CD4-positive, alpha-beta memory T cell (primary cell): ENCODE data around the gene CASKIN2. TPM values are rescaled to one million over a fixed set of nuclear protein-coding genes. Genes with fewer than 3 reads are reported as not detected.

Experiments
- CTCF ChIA-PET: fragments of 350-600 bp; sonication (Branson Sonifier 250); formaldehyde crosslinking; loops from one replicate; lab custom pipeline; 2021; ENCODE audit warnings: inconsistent platforms; ENCODE audit not compliant: partially characterized antibody; lab: Charles Lee
- POLR2A ChIA-PET: fragments of 350-600 bp; sonication (Branson Sonifier 250); formaldehyde crosslinking; loops from one replicate; lab custom pipeline; 2021; ENCODE audit not compliant: partially characterized antibody; lab: Charles Lee
- DNase-seq, 5 donors: peaks; one replicate each; pipeline versions ENCODE4 v3.0.0 to v3.0.0-alpha.2; 2020 to 2022; ENCODE audit warnings: mixed read lengths in 1 of 5
- H3K27ac ChIP-seq: one replicate; pipeline ENCODE4 v1.7.0; 2013; ENCODE audit warnings: low read depth, low read length
- H3K27me3 ChIP-seq: 2 replicates; pipeline ENCODE4 v1.7.0; 2013; ENCODE audit warnings: mild to moderate bottlenecking, low read length, moderate library complexity; ENCODE audit not compliant: insufficient read depth
- H3K36me3 ChIP-seq: 2 replicates; pipeline ENCODE4 v1.7.0; 2013; ENCODE audit warnings: mild to moderate bottlenecking, low read length, moderate library complexity; ENCODE audit not compliant: insufficient read depth
- H3K4me1 ChIP-seq: 2 replicates; pipeline ENCODE4 v1.7.0; 2013; ENCODE audit warnings: mild to moderate bottlenecking, low read length, moderate library complexity; ENCODE audit not compliant: insufficient read depth
- H3K4me3 ChIP-seq, 2 donors: one replicate each; pipeline ENCODE4 v1.7.0; 2013; ENCODE audit warnings: low read length in 2 of 2, mild to moderate bottlenecking in 1 of 2
- H3K9me3 ChIP-seq, 2 donors: one replicate each; pipeline ENCODE4 v1.7.0; 2013; ENCODE audit warnings: low read length in 2 of 2, control low read depth in 1 of 2; ENCODE audit not compliant: control insufficient read depth in 1 of 2
- H3K27ac Mint-ChIP-seq, 7 donors: one replicate each; pipeline ENCODE4 v1.8.0; 2020 to 2021; ENCODE audit warnings: mixed read lengths in 7 of 7, mild to moderate bottlenecking in 6 of 7, inconsistent platforms in 3 of 7, moderate library complexity in 3 of 7
- H3K27me3 Mint-ChIP-seq, 2 donors: one replicate each; pipeline ENCODE4 v1.8.0; 2020 to 2021; ENCODE audit warnings: mixed read lengths in 2 of 2
- H3K36me3 Mint-ChIP-seq, 2 donors: one replicate each; pipeline ENCODE4 v1.8.0; 2020 to 2021; ENCODE audit warnings: mixed read lengths in 2 of 2, inconsistent platforms in 1 of 2, mild to moderate bottlenecking in 1 of 2
- H3K4me1 Mint-ChIP-seq, 4 donors: one replicate each; pipeline ENCODE4 v1.8.0; 2020 to 2021; ENCODE audit warnings: mixed read lengths in 4 of 4, mild to moderate bottlenecking in 1 of 4
- H3K4me3 Mint-ChIP-seq, 8 donors: one replicate each; pipeline ENCODE4 v1.8.0; 2020 to 2021; ENCODE audit warnings: mixed read lengths in 8 of 8, mild to moderate bottlenecking in 7 of 8, moderate library complexity in 6 of 8, inconsistent platforms in 3 of 8
- H3K9me3 Mint-ChIP-seq, 8 donors: one replicate each; pipeline ENCODE4 v1.8.0; 2020 to 2021; ENCODE audit warnings: mixed read lengths in 8 of 8, mild to moderate bottlenecking in 5 of 8, inconsistent platforms in 3 of 8, moderate library complexity in 1 of 8
- intact Hi-C: fragments of 100-400 bp; cut with micrococcal nuclease; formaldehyde crosslinking; loops from one replicate; pipeline ENCODE4 v1.15.1; 2023
- polyA plus RNA-seq, 2 donors: library from polyadenylated mRNA; unstranded; fragments of 300-500 nt; fragmentation: Illumina TruSeq; gene quantifications; one replicate each; pipeline ENCODE4 v1.2.3, GENCODE V29; 2021
- total RNA-seq, 2 experiments: library from RNA; stranded (reverse); gene quantifications; one replicate each; pipeline ENCODE4 v1.2.3, GENCODE V29; 2021

CASKIN2 gene
- total RNA-seq (under 1 TPM; 0.32 to 0.53 TPM), polyA plus RNA-seq (not detected)

GRCh38 chr17:75515496-75516254 is at the start of gene CASKIN2:
Gene CASKIN2, minus strand, starts transcription at chr17:75515537. Its CDS starts 1,733 bp downstream, at chr17:75513804.
- peaks cover 4% of the 10 kb centered on the region for H3K36me3 ChIP-seq
- H3K36me3 Mint-ChIP-seq, result peaks cover 10 to 16% of the 10 kb centered on the region in 2 donors
- peak within 1 kb of the TSS; percentile 69 to 74 for H3K4me3 ChIP-seq
- no peaks in the 10 kb centered on the region for H3K9me3 ChIP-seq
- H3K4me1 ChIP-seq, result peaks cover 29% of the 10 kb centered on the region
- H3K4me3 Mint-ChIP-seq, result peak within 1 kb of the TSS; percentile 70 to 84 (median 80)
- H3K27me3 Mint-ChIP-seq, result no peaks in the 10 kb centered on the region
- no peaks in the 10 kb centered on the region for H3K9me3 Mint-ChIP-seq
- H3K27me3 ChIP-seq, result no peaks in the 10 kb centered on the region
- peaks cover 16 to 31% (median 19%) of the 10 kb centered on the region in 4 donors for H3K4me1 Mint-ChIP-seq
- H3K27ac Mint-ChIP-seq, result peak within 1 kb of the TSS in 6 of 7 donors; percentile 19 to 75 (median 52)
- H3K27ac ChIP-seq, result no peak within 1 kb of the TSS
- CTCF ChIA-PET, result interaction anchor here (0.8 to 3.3 kb wide), 14 partner anchors 10 to 237 kb away, joined by 3 to 24 read pairs (median 6); partner anchors contain the start of genes GRB2, LLGL2, SLC25A19 and TMEM94
- POLR2A ChIA-PET, result interaction anchor here (0.5 to 2.2 kb wide), 25 partner anchors 10 to 503 kb away, joined by 3 to 72 read pairs (median 5); partner anchors contain the start of genes GALK1, GGA3, GRB2 and LLGL2
- DNase-seq, result peak; percentile 68 to 74 (median 70)
- intact Hi-C loops, result loop anchor here (1.0 to 5.0 kb wide), 6 partner anchors 10 to 333 kb away; partner anchors contain the start of genes GRB2, LLGL2, SLC25A19 and SUMO2

GRCh38 chr17:75565066-75565465 is 49.7 kb upstream of the CASKIN2 start:
- CTCF ChIA-PET, result no interaction called here
- peaks cover 15% of the 10 kb centered on the region for H3K36me3 ChIP-seq

GRCh38 chr17:75564195-75564594 is 48.9 kb upstream of the CASKIN2 start:
- H3K27me3 Mint-ChIP-seq, result no peaks in the 10 kb centered on the region
- no peak overlapping the region for H3K4me3 ChIP-seq
- POLR2A ChIA-PET, result no interaction called here

More at GRCh38 chr17:75565066-75565465, 49.7 kb upstream of the CASKIN2 start:
- no peak overlapping the region for H3K27ac Mint-ChIP-seq
- H3K4me3 Mint-ChIP-seq, result no peak overlapping the region
- no peaks in the 10 kb centered on the region for H3K9me3 ChIP-seq
- no peaks in the 10 kb centered on the region for H3K4me1 ChIP-seq
- H3K4me1 Mint-ChIP-seq, result no peaks in the 10 kb centered on the region
- peaks cover 13 to 24% of the 10 kb centered on the region in 2 donors for H3K36me3 Mint-ChIP-seq
- DNase-seq, result no peak
- POLR2A ChIA-PET, result no interaction called here
- H3K27me3 Mint-ChIP-seq, result no peaks in the 10 kb centered on the region
- H3K4me3 ChIP-seq, result no peak overlapping the region
- no peaks in the 10 kb centered on the region for H3K9me3 Mint-ChIP-seq
- no peak overlapping the region for H3K27ac ChIP-seq
- no peaks in the 10 kb centered on the region for H3K27me3 ChIP-seq
- intact Hi-C loops, result no loop called here

GRCh38 chr17:75563063-75563758 is 47.9 kb upstream of the CASKIN2 start:
- no peak overlapping the region for H3K4me3 ChIP-seq
- H3K27ac ChIP-seq, result no peak overlapping the region
- intact Hi-C loops, result no loop called here
- no peaks in the 10 kb centered on the region for H3K27me3 ChIP-seq
- H3K9me3 ChIP-seq, result no peaks in the 10 kb centered on the region
- Mint-ChIP-seq H3K27ac (no peak overlapping the region), H3K27me3 (no peaks in the 10 kb centered on the region), H3K4me3 (no peak overlapping the region), H3K9me3 (peaks cover 0 to 2% (median 0%) of the 10 kb centered on the region in 8 donors), H3K36me3 (peaks cover 13 to 32% of the 10 kb centered on the region in 2 donors), H3K4me1 (no peaks in the 10 kb centered on the region)
- CTCF ChIA-PET, result no interaction called here
- DNase-seq, result no peak
- no peaks in the 10 kb centered on the region for H3K4me1 ChIP-seq
- H3K36me3 ChIP-seq, result peaks cover 15% of the 10 kb centered on the region
- POLR2A ChIA-PET, result no interaction called here

More at GRCh38 chr17:75564195-75564594, 48.9 kb upstream of the CASKIN2 start:
- intact Hi-C loops, result no loop called here
- DNase-seq, result no peak
- Mint-ChIP-seq H3K4me1 (no peaks in the 10 kb centered on the region), H3K36me3 (peaks cover 13 to 31% of the 10 kb centered on the region in 2 donors), H3K9me3 (peaks cover 0 to 2% (median 0%) of the 10 kb centered on the region in 8 donors), H3K27ac (no peak overlapping the region), H3K4me3 (no peak overlapping the region)
- H3K27ac ChIP-seq, result no peak overlapping the region
- CTCF ChIA-PET, result no interaction called here
- peaks cover 15% of the 10 kb centered on the region for H3K36me3 ChIP-seq
- H3K9me3 ChIP-seq, result no peaks in the 10 kb centered on the region
- H3K4me1 ChIP-seq, result no peaks in the 10 kb centered on the region
- no peaks in the 10 kb centered on the region for H3K27me3 ChIP-seq

GRCh38 chr17:75561927-75562603 is 46.7 kb upstream of the CASKIN2 start:
- intact Hi-C loops, result no loop called here
- DNase-seq, result peak in 1 of 5 donors; percentile 4
- Histone ChIP-seq H3K27me3 (no peaks in the 10 kb centered on the region), H3K4me3 (no peak overlapping the region), H3K4me1 (no peaks in the 10 kb centered on the region), H3K9me3 (no peaks in the 10 kb centered on the region), H3K27ac (no peak overlapping the region), H3K36me3 (peaks cover 15% of the 10 kb centered on the region)
- POLR2A ChIA-PET, result no interaction called here
- Mint-ChIP-seq H3K4me3 (no peak overlapping the region), H3K4me1 (no peaks in the 10 kb centered on the region), H3K36me3 (peaks cover 13 to 32% of the 10 kb centered on the region in 2 donors), H3K27ac (no peak overlapping the region), H3K27me3 (no peaks in the 10 kb centered on the region), H3K9me3 (peaks cover 0 to 2% (median 0%) of the 10 kb centered on the region in 8 donors)
- CTCF ChIA-PET, result no interaction called here

GRCh38 chr17:75559958-75560533 is 44.7 kb upstream of the CASKIN2 start:
- intact Hi-C loops, result no loop called here
- H3K36me3 ChIP-seq, result peaks cover 15% of the 10 kb centered on the region
- H3K36me3 Mint-ChIP-seq, result peaks cover 0 to 17% of the 10 kb centered on the region in 2 donors

More at GRCh38 chr17:75559958-75560533, 44.7 kb upstream of the CASKIN2 start:
- H3K9me3 ChIP-seq, result no peaks in the 10 kb centered on the region
- Mint-ChIP-seq H3K27ac (peak overlapping the region in 1 of 7 donors; percentile 36), H3K4me3 (no peak overlapping the region), H3K9me3 (peaks cover 0 to 2% (median 0%) of the 10 kb centered on the region in 8 donors), H3K4me1 (no peaks in the 10 kb centered on the region), H3K27me3 (no peaks in the 10 kb centered on the region)
- CTCF ChIA-PET, result no interaction called here
- POLR2A ChIA-PET, result no interaction called here
- H3K4me1 ChIP-seq, result no peaks in the 10 kb centered on the region
- H3K4me3 ChIP-seq, result no peak overlapping the region
- no peaks in the 10 kb centered on the region for H3K27me3 ChIP-seq
- DNase-seq, result no peak
- no peak overlapping the region for H3K27ac ChIP-seq
